HEK293T (cell line): Measurements from ENCODE around the gene PPP2R5E.

Experiments
- BHLHE40 ChIP-seq: fragments of 450-650 bp; IDR thresholded peaks from 2 replicates; pipeline ENCODE4 v1.6.1; 2016; ENCODE audit warnings: mild to moderate bottlenecking, moderate library complexity, borderline replicate concordance
- ELF4 ChIP-seq: fragments of 450-650 bp; IDR thresholded peaks from 2 replicates; pipeline ENCODE4 v1.6.1; 2017; ENCODE audit warnings: antibody characterized with exemption
- FOXK2 ChIP-seq: fragments of 450-650 bp; IDR thresholded peaks from 2 replicates; pipeline ENCODE4 v1.6.1; 2016; ENCODE audit warnings: mild to moderate bottlenecking
- HDGF ChIP-seq: fragments of 450-650 bp; IDR thresholded peaks from 2 replicates; pipeline ENCODE4 v1.6.1; 2017; ENCODE audit warnings: antibody characterized with exemption, borderline replicate concordance
- L3MBTL2 ChIP-seq: fragments of 450-650 bp; conservative IDR thresholded peaks from 2 replicates; pipeline ENCODE4 v1.6.1; 2016; ENCODE audit warnings: mild to moderate bottlenecking
- LEF1 ChIP-seq: fragments of 450-650 bp; IDR thresholded peaks from 2 replicates; pipeline ENCODE4 v1.6.1; 2017; ENCODE audit warnings: mild to moderate bottlenecking, borderline replicate concordance
- NFRKB ChIP-seq: fragments of 450-650 bp; IDR thresholded peaks from 2 replicates; pipeline ENCODE4 v1.6.1; 2016; ENCODE audit warnings: mild to moderate bottlenecking, moderate library complexity
- PKNOX1 ChIP-seq: fragments of 450-650 bp; IDR thresholded peaks from 2 replicates; pipeline ENCODE4 v1.6.1; 2016
- SP1 ChIP-seq: fragments of 450-650 bp; IDR thresholded peaks from 2 replicates; pipeline ENCODE4 v1.6.1; 2017
- SUZ12 ChIP-seq: fragments of 450-650 bp; IDR thresholded peaks from 2 replicates; pipeline ENCODE4 v1.6.1; 2016; ENCODE audit warnings: mild to moderate bottlenecking
- TARDBP ChIP-seq: fragments of 450-650 bp; IDR thresholded peaks from 2 replicates; pipeline ENCODE4 v1.6.1; 2016

- TF ChIP-seq ELF4 (no peak), LEF1 (no peak), SP1 (no peak), SUZ12 (no peak), NFRKB (no peak), FOXK2 (no peak), PKNOX1 (no peak), BHLHE40 (no peak), HDGF (no peak), L3MBTL2 (no peak), TARDBP (no peak)
Measured at GRCh38 chr14:63344336-63344735, 198.8 kb downstream of the PPP2R5E start.
